Activated CD8-positive, alpha-beta memory T cell treated with anti-CD3 and anti-CD28 coated beads, Interleukin-2, amount 10 ng/mL, durations not matched to agents 7 days and 5 days (primary cell): Measurements from ENCODE around the gene PTPRZ1. TPM values are rescaled to one million over a fixed set of nuclear protein-coding genes. Genes with fewer than 3 reads are reported as not detected.

Experiments used
- ATAC-seq: fragments of 150-1000 bp; cut with Tn5 transposase; one replicate; pipeline ENCODE4 v1.10.0; 2021; ENCODE audit warnings: moderate library complexity
- CTCF ChIA-PET: fragments of 350-600 bp; sonication (Branson Sonifier 250); formaldehyde crosslinking; loops from one replicate; lab custom pipeline; 2021; ENCODE audit warnings: antibody characterized with exemption; lab: Charles Lee
- DNase-seq: peaks from one replicate; pipeline ENCODE4 v3.0.0-alpha.2; 2020
- H3K27ac Mint-ChIP-seq: one replicate; pipeline ENCODE4 v1.8.0; 2021; ENCODE audit warnings: mild to moderate bottlenecking, mixed read lengths
- H3K27me3 Mint-ChIP-seq: one replicate; pipeline ENCODE4 v1.8.0; 2021; ENCODE audit warnings: mixed read lengths
- H3K36me3 Mint-ChIP-seq: one replicate; pipeline ENCODE4 v1.8.0; 2021; ENCODE audit warnings: mild to moderate bottlenecking, mixed read lengths
- H3K4me1 Mint-ChIP-seq: one replicate; pipeline ENCODE4 v1.8.0; 2021; ENCODE audit warnings: mixed read lengths
- H3K4me3 Mint-ChIP-seq: one replicate; pipeline ENCODE4 v1.8.0; 2021; ENCODE audit warnings: mild to moderate bottlenecking, moderate library complexity, mixed read lengths
- H3K9me3 Mint-ChIP-seq: one replicate; pipeline ENCODE4 v1.8.0; 2022; ENCODE audit warnings: low read depth, mixed read lengths
- total RNA-seq, 2 experiments: library from RNA; stranded (reverse); gene quantifications; one replicate each; pipeline ENCODE4 v1.2.3, GENCODE V29; 2021

Gene PTPRZ1
- total RNA-seq, 2 experiments from 2014 or later = not detected

- Mint-ChIP-seq H3K27me3 (no peaks in the 10 kb centered on the region), H3K4me3 (no peak overlapping the region), H3K4me1 (no peaks in the 10 kb centered on the region), H3K9me3 (no peaks in the 10 kb centered on the region), H3K36me3 (no peaks in the 10 kb centered on the region), H3K27ac (no peak overlapping the region)
- DNase-seq (no peak), ATAC-seq (no peak)
- CTCF ChIA-PET = no interaction called here
These were observed 186.6 kb downstream of the PTPRZ1 start for GRCh38 chr7:122059542-122059941.

GRCh38 chr7:122063146-122063545 lies 190.2 kb downstream of the PTPRZ1 start:
- CTCF ChIA-PET = no interaction called here
- Mint-ChIP-seq H3K4me1 (no peaks in the 10 kb centered on the region), H3K27me3 (no peaks in the 10 kb centered on the region), H3K36me3 (no peaks in the 10 kb centered on the region), H3K9me3 (no peaks in the 10 kb centered on the region), H3K27ac (no peak overlapping the region), H3K4me3 (no peak overlapping the region)
- no peak for DNase-seq
- no peak for ATAC-seq

GRCh38 chr7:122064971-122065370 lies 192.0 kb downstream of the PTPRZ1 start:
- ATAC-seq (no peak), DNase-seq (no peak)
- Mint-ChIP-seq H3K27ac (no peak overlapping the region), H3K9me3 (no peaks in the 10 kb centered on the region), H3K4me3 (no peak overlapping the region), H3K36me3 (no peaks in the 10 kb centered on the region), H3K27me3 (no peaks in the 10 kb centered on the region), H3K4me1 (no peaks in the 10 kb centered on the region)
- CTCF ChIA-PET = no interaction called here

DNA sequence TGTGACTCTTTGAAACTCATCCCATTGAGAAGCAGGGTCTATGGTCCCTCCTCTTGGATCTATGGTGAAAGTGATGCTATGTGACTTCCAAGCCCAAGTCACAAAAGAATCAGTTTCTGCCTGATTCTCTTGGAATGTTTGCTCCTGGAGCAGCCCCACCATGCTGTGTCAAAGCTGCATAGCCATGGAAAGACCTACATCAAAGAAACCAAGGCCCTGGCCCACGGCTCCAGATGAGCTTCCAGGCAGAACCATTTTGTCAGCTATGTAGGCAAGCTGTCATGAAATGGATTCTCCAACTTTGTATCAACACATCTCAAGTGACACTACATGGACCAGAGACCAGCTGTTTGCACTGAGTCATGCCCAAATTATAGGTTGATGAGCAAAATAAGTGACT lies 194.1 kb downstream of the PTPRZ1 start:
- H3K4me1 Mint-ChIP-seq = no peaks in the 10 kb centered on the region
- H3K9me3 Mint-ChIP-seq = no peaks in the 10 kb centered on the region
- no peak for DNase-seq
- no peak for ATAC-seq
- no peaks in the 10 kb centered on the region for H3K36me3 Mint-ChIP-seq
- CTCF ChIA-PET = no interaction called here
- H3K27ac Mint-ChIP-seq = no peak overlapping the region
- H3K4me3 Mint-ChIP-seq = no peak overlapping the region
- no peaks in the 10 kb centered on the region for H3K27me3 Mint-ChIP-seq

DNA sequence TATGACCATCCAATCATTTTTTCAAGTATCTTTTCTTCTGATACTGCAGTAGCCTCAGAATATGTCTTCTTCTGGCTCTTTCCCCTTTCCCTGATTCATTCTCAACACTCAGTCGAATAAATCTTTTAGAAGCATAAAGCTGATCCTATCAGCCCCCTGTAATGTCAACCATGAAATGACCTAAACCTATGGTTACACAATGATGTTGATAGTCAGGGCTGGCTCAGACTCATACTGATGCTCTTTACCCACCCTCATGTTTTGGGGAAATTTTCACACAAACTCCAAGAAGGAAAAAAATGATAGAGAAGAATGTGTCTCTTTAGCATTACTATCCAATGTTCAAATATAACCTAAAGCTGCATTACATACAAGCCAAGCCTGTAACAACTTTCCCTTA lies 195.1 kb downstream of the PTPRZ1 start:
- no peaks in the 10 kb centered on the region for H3K36me3 Mint-ChIP-seq
- no peak for DNase-seq
- no peak for ATAC-seq
- H3K4me3 Mint-ChIP-seq = no peak overlapping the region
- H3K27ac Mint-ChIP-seq = no peak overlapping the region
- no peaks in the 10 kb centered on the region for H3K9me3 Mint-ChIP-seq
- no peaks in the 10 kb centered on the region for H3K27me3 Mint-ChIP-seq
- H3K4me1 Mint-ChIP-seq = no peaks in the 10 kb centered on the region
- CTCF ChIA-PET = no interaction called here

- ATAC-seq (no peak), DNase-seq (no peak)
- Mint-ChIP-seq H3K9me3 (no peaks in the 10 kb centered on the region), H3K4me1 (no peaks in the 10 kb centered on the region), H3K27me3 (no peaks in the 10 kb centered on the region), H3K36me3 (no peaks in the 10 kb centered on the region), H3K4me3 (no peak overlapping the region), H3K27ac (no peak overlapping the region)
- CTCF ChIA-PET = no interaction called here
These were observed 196.0 kb downstream of the PTPRZ1 start for GRCh38 chr7:122068999-122069398.

GRCh38 chr7:122070062-122070461 lies 197.1 kb downstream of the PTPRZ1 start:
- H3K27ac Mint-ChIP-seq = no peak overlapping the region
- no peaks in the 10 kb centered on the region for H3K9me3 Mint-ChIP-seq
- no peaks in the 10 kb centered on the region for H3K36me3 Mint-ChIP-seq
- no peaks in the 10 kb centered on the region for H3K4me1 Mint-ChIP-seq
- H3K27me3 Mint-ChIP-seq = no peaks in the 10 kb centered on the region
- no peak for DNase-seq
- no peak for ATAC-seq
- CTCF ChIA-PET = no interaction called here
- H3K4me3 Mint-ChIP-seq = no peak overlapping the region

DNA sequence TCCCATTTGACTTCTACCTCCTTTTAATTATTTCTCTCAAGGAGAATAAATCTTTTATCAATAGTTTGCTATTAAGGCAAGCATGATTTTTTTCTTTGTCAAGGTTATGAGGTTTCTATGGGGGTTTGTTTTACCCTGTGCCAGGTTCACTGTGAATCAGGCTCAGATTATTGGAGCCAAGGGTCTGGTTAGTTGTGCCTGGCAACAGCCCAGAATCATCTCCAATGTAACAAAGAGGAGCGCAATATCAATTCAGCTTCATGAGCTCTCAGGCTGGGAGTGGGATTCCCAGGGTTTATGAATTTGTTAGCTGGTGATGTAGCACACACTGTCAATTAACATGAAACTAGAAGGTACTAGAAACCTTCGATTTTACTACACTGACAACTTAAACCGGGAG lies 197.9 kb downstream of the PTPRZ1 start:
- H3K4me3 Mint-ChIP-seq = no peak overlapping the region
- no peaks in the 10 kb centered on the region for H3K27me3 Mint-ChIP-seq
- CTCF ChIA-PET = no interaction called here
- H3K9me3 Mint-ChIP-seq = no peaks in the 10 kb centered on the region
- no peak for ATAC-seq
- no peak for DNase-seq
- no peaks in the 10 kb centered on the region for H3K36me3 Mint-ChIP-seq
- H3K4me1 Mint-ChIP-seq = no peaks in the 10 kb centered on the region
- H3K27ac Mint-ChIP-seq = no peak overlapping the region

DNA sequence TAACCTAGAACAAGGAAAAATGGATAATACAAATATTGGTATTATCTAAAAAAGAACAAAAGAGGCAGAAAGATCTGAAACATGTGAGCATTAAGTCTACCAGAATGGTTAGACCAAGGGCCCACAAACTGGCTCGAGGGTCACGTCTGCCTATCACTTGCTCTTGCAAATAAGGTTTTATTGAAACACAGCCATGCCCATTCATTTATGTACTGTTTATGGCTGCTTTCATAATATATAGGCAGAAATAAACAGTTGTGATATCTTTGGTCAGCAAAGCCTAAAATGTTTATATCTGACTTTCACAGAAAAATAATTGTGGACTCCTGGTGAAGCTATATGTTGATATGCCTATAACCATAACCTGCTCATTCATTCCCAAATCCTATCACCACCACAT lies 199.3 kb downstream of the PTPRZ1 start:
- no peaks in the 10 kb centered on the region for H3K4me1 Mint-ChIP-seq
- no peaks in the 10 kb centered on the region for H3K9me3 Mint-ChIP-seq
- H3K4me3 Mint-ChIP-seq = no peak overlapping the region
- DNase-seq = no peak
- H3K27me3 Mint-ChIP-seq = no peaks in the 10 kb centered on the region
- no peak overlapping the region for H3K27ac Mint-ChIP-seq
- H3K36me3 Mint-ChIP-seq = no peaks in the 10 kb centered on the region
- no peak for ATAC-seq
- CTCF ChIA-PET = no interaction called here

- CTCF ChIA-PET = no interaction called here
- no peaks in the 10 kb centered on the region for H3K27me3 Mint-ChIP-seq
These were observed 200.1 kb downstream of the PTPRZ1 start for GRCh38 chr7:122072924-122073599.

GRCh38 chr7:122073635-122074034 lies 200.7 kb downstream of the PTPRZ1 start:
- Mint-ChIP-seq H3K36me3 (no peaks in the 10 kb centered on the region), H3K27me3 (no peaks in the 10 kb centered on the region), H3K4me1 (no peaks in the 10 kb centered on the region), H3K9me3 (no peaks in the 10 kb centered on the region), H3K27ac (no peak overlapping the region), H3K4me3 (no peak overlapping the region)
- CTCF ChIA-PET = no interaction called here
- ATAC-seq (no peak), DNase-seq (no peak)

More at GRCh38 chr7:122072924-122073599, 200.1 kb downstream of the PTPRZ1 start:
- H3K9me3 Mint-ChIP-seq = no peaks in the 10 kb centered on the region
- no peak overlapping the region for H3K27ac Mint-ChIP-seq
- ATAC-seq = no peak
- no peaks in the 10 kb centered on the region for H3K4me1 Mint-ChIP-seq
- no peak for DNase-seq
- no peak overlapping the region for H3K4me3 Mint-ChIP-seq
- no peaks in the 10 kb centered on the region for H3K36me3 Mint-ChIP-seq

DNA sequence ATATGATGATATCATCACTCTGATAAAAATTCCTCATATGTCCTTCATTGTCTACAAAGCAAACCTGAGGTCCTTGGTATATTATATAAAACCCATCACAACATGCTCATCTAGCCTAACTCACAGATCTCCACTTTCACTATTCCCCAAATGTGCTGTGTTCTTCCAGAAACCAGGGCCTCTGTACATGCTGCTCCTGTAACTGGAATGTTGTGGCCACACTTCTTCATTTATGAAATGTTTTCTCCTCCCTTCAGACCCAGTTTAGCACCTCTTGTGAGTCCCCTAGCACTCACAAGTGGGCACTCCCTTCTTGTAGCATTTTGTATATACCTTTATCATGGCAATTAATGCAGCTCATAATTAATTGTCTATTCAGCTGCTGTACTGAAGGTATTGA lies 209.2 kb downstream of the PTPRZ1 start:
- H3K4me3 Mint-ChIP-seq = no peak overlapping the region
- H3K27ac Mint-ChIP-seq = no peak overlapping the region
- no peaks in the 10 kb centered on the region for H3K36me3 Mint-ChIP-seq
- H3K9me3 Mint-ChIP-seq = no peaks in the 10 kb centered on the region
- H3K4me1 Mint-ChIP-seq = no peaks in the 10 kb centered on the region
- CTCF ChIA-PET = interaction anchor here (1.2 kb wide), 1 partner anchor 10 kb away, joined by 3 read pairs; no protein-coding TSS in a partner anchor
- no peaks in the 10 kb centered on the region for H3K27me3 Mint-ChIP-seq
- DNase-seq (no peak), ATAC-seq (no peak)

DNA sequence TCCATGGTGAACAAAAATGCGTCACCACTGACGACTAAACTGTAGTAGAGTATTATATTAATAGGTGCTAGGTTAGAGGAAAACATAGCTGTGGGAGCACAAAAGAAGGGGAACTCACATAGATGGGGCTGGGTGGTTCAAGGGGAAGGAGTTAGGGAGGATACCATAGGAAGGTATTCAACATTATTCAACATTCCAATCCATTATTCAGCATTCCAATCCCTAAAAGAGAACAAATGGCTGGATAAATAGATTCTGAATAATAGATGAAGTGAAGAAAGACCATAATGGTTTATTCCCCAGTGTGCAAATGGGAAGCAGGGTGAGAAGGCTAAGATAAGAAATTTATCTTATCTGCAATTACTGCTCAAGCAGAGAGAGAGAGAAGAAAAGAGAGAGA lies 209.7 kb downstream of the PTPRZ1 start:
- H3K27ac Mint-ChIP-seq = no peak overlapping the region
- no peaks in the 10 kb centered on the region for H3K4me1 Mint-ChIP-seq
- no peak overlapping the region for H3K4me3 Mint-ChIP-seq
- ATAC-seq (no peak), DNase-seq (no peak)
- CTCF ChIA-PET = no interaction called here
- no peaks in the 10 kb centered on the region for H3K36me3 Mint-ChIP-seq
- H3K9me3 Mint-ChIP-seq = no peaks in the 10 kb centered on the region
- H3K27me3 Mint-ChIP-seq = no peaks in the 10 kb centered on the region

- Mint-ChIP-seq H3K4me3 (no peak overlapping the region), H3K9me3 (no peaks in the 10 kb centered on the region), H3K36me3 (no peaks in the 10 kb centered on the region), H3K27ac (no peak overlapping the region), H3K27me3 (no peaks in the 10 kb centered on the region), H3K4me1 (no peaks in the 10 kb centered on the region)
- CTCF ChIA-PET = interaction anchor here (0.9 to 1.3 kb wide), 5 partner anchors 9 to 77 kb away, joined by 3 to 4 read pairs (median 3); no protein-coding TSS in a partner anchor
- DNase-seq (peak; percentile 66), ATAC-seq (peak; percentile 42)
These were observed 220.2 kb downstream of the PTPRZ1 start for GRCh38 chr7:122092964-122093797.
